Superior temporal gyrus (tissue), 1 donor: ENCODE data around the gene UBR1.
"Not testable (repeated sequence)": the region's sequence is repeated elsewhere in the genome, so short reads cannot be mapped to it uniquely, and the experiment has no call there.

Source experiments
- DNase-seq: peaks from one replicate; pipeline ENCODE4 v3.0.0-alpha.2; 2016; ENCODE audit errors: extremely low spot score

UBR1 gene

GRCh38 chr15:42974202-42974862 lies 131.5 kb downstream of the UBR1 start:
- DNase-seq, result no peak

- DNase-seq, result no peak
Observed at GRCh38 chr15:42973114-42973513, 132.7 kb downstream of the UBR1 start.

- DNase-seq, result no peak
Observed at GRCh38 chr15:42971830-42972229, 134.0 kb downstream of the UBR1 start.

- DNase-seq, result no peak
Observed at GRCh38 chr15:42964476-42964875, 141.4 kb downstream of the UBR1 start.

GRCh38 chr15:42955518-42955917 lies 150.3 kb downstream of the UBR1 start:
- DNase-seq, result no peak

GRCh38 chr15:42954291-42954690 lies 151.5 kb downstream of the UBR1 start:
- no peak for DNase-seq

- DNase-seq, result not testable (repeated sequence)
Observed at GRCh38 chr15:42948898-42949297, 156.9 kb downstream of the UBR1 start.

- DNase-seq, result no peak
Observed at GRCh38 chr15:42940527-42940926, 165.3 kb downstream of the UBR1 start.

- DNase-seq, result peak; percentile 37
Observed at GRCh38 chr15:42939841-42940240, 166.0 kb downstream of the UBR1 start.

- DNase-seq, result no peak
Observed at GRCh38 chr15:42937143-42937542, 168.7 kb downstream of the UBR1 start.

- DNase-seq, result no peak
Observed at GRCh38 chr15:42933886-42934667, 171.8 kb downstream of the UBR1 start.

GRCh38 chr15:42932833-42933515 lies 172.9 kb downstream of the UBR1 start:
- no peak for DNase-seq

- no peak for DNase-seq
Observed at GRCh38 chr15:42931702-42932486, 173.9 kb downstream of the UBR1 start.

- peak; percentile 38 for DNase-seq
Observed at GRCh38 chr15:42929306-42929848, 176.5 kb downstream of the UBR1 start.

GRCh38 chr15:42921342-42921731 lies 184.5 kb downstream of the UBR1 start:
- DNase-seq, result peak; percentile 75

- DNase-seq, result peak; percentile 99
Observed at GRCh38 chr15:42920519-42921341, 185.1 kb downstream of the UBR1 start, which contains the start of gene TTBK2. TSS of gene TTBK2 (minus strand) at chr15:42920778. CDS start at chr15:42878617, 42,161 bp downstream.

GRCh38 chr15:42919799-42920518 lies 185.9 kb downstream of the UBR1 start:
- DNase-seq, result peak; percentile 57

- no peak for DNase-seq
Observed at GRCh38 chr15:42919308-42919707, 186.5 kb downstream of the UBR1 start.

GRCh38 chr15:42918047-42918446 lies 187.8 kb downstream of the UBR1 start:
- DNase-seq, result no peak
